ENCODE data around the gene LKAAEAR1. TPM values are rescaled to one million over a fixed set of nuclear protein-coding genes. Genes with fewer than 3 reads are reported as not detected.

LKAAEAR1 gene
- total and polyA plus RNA-seq, 2 experiments from 2014 or later: 1.8 TPM; not detected in 1

GRCh38 chr20:64096535-64096934 is 12.3 kb upstream of the LKAAEAR1 start:
- Mint-ChIP-seq H3K36me3 (ENCODE audit: low read depth) (peaks cover 4% of the 10 kb centered on the region; the same call in 2 of the 3 replicates), H3K4me1 (peaks cover 9% of the 10 kb centered on the region), H3K4me3 (no peak overlapping the region), H3K9me3 (peaks cover 4% of the 10 kb centered on the region), H3K27me3 (ENCODE audit: insufficient read depth, low read depth, poor library complexity) (peaks cover 17% of the 10 kb centered on the region), H3K27ac (no peak overlapping the region)
- no peaks in the 10 kb centered on the region for H3K4me1 ChIP-seq (ENCODE audit: insufficient read depth)
- no peaks in the 10 kb centered on the region for H4K20me1 ChIP-seq (replicated peaks; ENCODE audit: insufficient read depth)
- H3F3A ChIP-seq (replicated peaks; ENCODE audit: low read depth): no peaks in the 10 kb centered on the region
- no peak overlapping the region for H2AFZ ChIP-seq
- ATAC-seq (no peak), DNase-seq (ENCODE audit: low spot score) (no peak)
- H3K4me3 ChIP-seq: no peak overlapping the region
- no peaks in the 10 kb centered on the region for H3K36me3 ChIP-seq (ENCODE audit: insufficient read depth)
- no peak overlapping the region for H3K27ac ChIP-seq (ENCODE audit: low read depth)
- no peaks in the 10 kb centered on the region for H3K79me2 ChIP-seq (replicated peaks; ENCODE audit: insufficient read depth)
- peaks cover 7% of the 10 kb centered on the region for H3K27me3 ChIP-seq (ENCODE audit: insufficient read depth)
- no peak overlapping the region for H3K4me2 ChIP-seq
- H3K9me2 ChIP-seq (ENCODE audit: insufficient read depth): no peaks in the 10 kb centered on the region
- TF ChIP-seq ZNF114 (CRISPR knock-in tag; IDR thresholded peaks at IDR 0.05): no peak
- TF ChIP-seq ETS1 (IDR thresholded peaks at IDR 0.05): no peak
- TF ChIP-seq EZH2 (IDR thresholded peaks at IDR 0.05; ENCODE audit: low read depth, unreplicated experiment): no peak
- TF ChIP-seq CREB1 (CRISPR knock-in tag; IDR thresholded peaks at IDR 0.05; ENCODE audit: low read depth): no peak
- no peak for TF ChIP-seq ZNF462 (CRISPR knock-in tag; IDR thresholded peaks at IDR 0.05)
- no peak for TF ChIP-seq STAT1 (IDR thresholded peaks at IDR 0.05; ENCODE audit: unreplicated experiment)
- TF ChIP-seq JUNB (IDR thresholded peaks at IDR 0.05; ENCODE audit: unreplicated experiment): no peak
- no peak for TF ChIP-seq POLR2AphosphoS5 (IDR thresholded peaks at IDR 0.05; ENCODE audit: low read depth)
- TF ChIP-seq NANOG (IDR thresholded peaks at IDR 0.05; ENCODE audit: borderline replicate concordance): no peak
- TF ChIP-seq CTCF (conservative IDR thresholded peaks at IDR 0.05; ENCODE audit: low read depth in 2 of 2): no peak
- no peak for TF ChIP-seq ZNF331 (CRISPR knock-in tag; IDR thresholded peaks at IDR 0.05; ENCODE audit: low read depth)
- TF ChIP-seq REST (IDR thresholded peaks at IDR 0.05; ENCODE audit: unreplicated experiment): no peak
- TF ChIP-seq EZH2phosphoT487 (IDR thresholded peaks at IDR 0.05; ENCODE audit: unreplicated experiment): no peak
